Fibroblast of skin of left biceps (primary cell): Measurements from ENCODE around the gene MYLK2.
"Not testable (repeated sequence)": the region's sequence is repeated elsewhere in the genome, so short reads cannot be mapped to it uniquely, and the experiment has no call there.

Experiments used
- DNase-seq, 2 experiments: peaks; one replicate each; pipeline ENCODE4 v3.0.0-alpha.2; 2013; ENCODE audit warnings: low read depth in 2 of 2

The MYLK2 gene

GRCh38 chr20:31815408-31816188 lies 3.6 kb upstream of the MYLK2 start:
- no peak for DNase-seq

GRCh38 chr20:31816221-31816620 lies 2.9 kb upstream of the MYLK2 start:
- DNase-seq = no peak

GRCh38 chr20:31817461-31817860 lies 1.7 kb upstream of the MYLK2 start:
- no peak for DNase-seq

- DNase-seq = no peak
Observed at GRCh38 chr20:31818376-31818908, 714 bp upstream of the MYLK2 start.

- DNase-seq = no peak
Observed at GRCh38 chr20:31820228-31820627, 1.1 kb downstream of the MYLK2 start.

GRCh38 chr20:31821427-31821826 lies 2.3 kb downstream of the MYLK2 start:
- DNase-seq = no peak

- peak in 1 of 2 experiments; percentile 17 for DNase-seq
Observed at GRCh38 chr20:31822421-31823330, 3.5 kb downstream of the MYLK2 start.

- no peak for DNase-seq
Observed at GRCh38 chr20:31823360-31824124, 4.4 kb downstream of the MYLK2 start.

- DNase-seq = no peak
Observed at GRCh38 chr20:31824125-31824485, 4.9 kb downstream of the MYLK2 start.

GRCh38 chr20:31824554-31825313 lies 5.6 kb downstream of the MYLK2 start:
- DNase-seq = no peak

GRCh38 chr20:31826074-31826473 lies 6.9 kb downstream of the MYLK2 start:
- DNase-seq = no peak

- DNase-seq = no peak
Observed at GRCh38 chr20:31827059-31827458, 7.9 kb downstream of the MYLK2 start.

- DNase-seq = not testable (repeated sequence)
Observed at GRCh38 chr20:31828016-31828415, 8.9 kb downstream of the MYLK2 start.

- no peak for DNase-seq
Observed at GRCh38 chr20:31829731-31830130, 10.6 kb downstream of the MYLK2 start.

GRCh38 chr20:31830406-31830981 lies 11.3 kb downstream of the MYLK2 start:
- no peak for DNase-seq

- no peak for DNase-seq
Observed at GRCh38 chr20:31831211-31831610, 12.1 kb downstream of the MYLK2 start.

GRCh38 chr20:31831771-31832306 lies 12.7 kb downstream of the MYLK2 start:
- DNase-seq = no peak

- no peak for DNase-seq
Observed at GRCh38 chr20:31833130-31833930, 14.2 kb downstream of the MYLK2 start.

- DNase-seq = no peak
Observed at GRCh38 chr20:31833931-31834521, 14.9 kb downstream of the MYLK2 start.
